ENCODE results near the gene ANTXR1. TPM values are rescaled to one million over a fixed set of nuclear protein-coding genes. Genes with fewer than 3 reads are reported as not detected.
A peak's percentile ranks its signal among the peaks of the same experiment; 100 is the strongest.

The ANTXR1 gene
- total RNA-seq, 1 donor from 2014 or later = 35.5 TPM

DNA sequence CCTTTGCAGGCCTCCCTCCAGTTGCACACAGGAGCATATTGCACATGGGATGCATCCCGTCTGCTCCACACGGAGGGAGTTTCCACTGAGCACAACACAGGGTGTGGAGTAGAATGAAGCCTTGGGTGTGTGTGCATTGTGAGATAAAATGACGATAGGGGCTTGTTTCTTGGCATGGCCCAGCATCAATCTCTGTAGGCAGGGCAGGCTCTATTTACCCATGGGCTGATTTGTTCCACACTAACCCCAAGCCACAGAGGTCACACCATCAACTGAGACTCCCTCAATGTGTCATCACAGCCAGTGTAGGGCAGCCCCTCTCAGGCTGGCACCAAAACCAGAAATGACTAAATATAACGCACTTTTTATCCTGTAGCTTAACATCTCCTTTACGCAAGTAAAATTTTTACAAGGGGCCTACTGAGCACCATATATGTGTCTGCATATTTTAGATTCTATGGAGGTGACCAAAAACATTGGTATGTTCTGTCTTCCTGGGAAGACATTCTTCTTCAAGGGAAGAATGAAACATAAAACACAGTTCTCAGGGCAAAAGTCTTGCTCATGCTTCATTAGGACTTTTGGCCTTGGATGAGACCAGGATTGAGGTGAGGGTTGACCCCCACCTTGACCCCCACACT, 41.3 kb upstream of the ANTXR1 start:
- Histone ChIP-seq H3K27me3 (ENCODE audit: control insufficient read depth, insufficient read depth, low read length) (no peaks in the 10 kb centered on the region), H3K4me3 (ENCODE audit: low read depth, low read length) (no peak overlapping the region), H3K36me3 (ENCODE audit: control insufficient read depth, insufficient read depth, low read length) (no peaks in the 10 kb centered on the region)
- TF ChIP-seq, protein P1, sequence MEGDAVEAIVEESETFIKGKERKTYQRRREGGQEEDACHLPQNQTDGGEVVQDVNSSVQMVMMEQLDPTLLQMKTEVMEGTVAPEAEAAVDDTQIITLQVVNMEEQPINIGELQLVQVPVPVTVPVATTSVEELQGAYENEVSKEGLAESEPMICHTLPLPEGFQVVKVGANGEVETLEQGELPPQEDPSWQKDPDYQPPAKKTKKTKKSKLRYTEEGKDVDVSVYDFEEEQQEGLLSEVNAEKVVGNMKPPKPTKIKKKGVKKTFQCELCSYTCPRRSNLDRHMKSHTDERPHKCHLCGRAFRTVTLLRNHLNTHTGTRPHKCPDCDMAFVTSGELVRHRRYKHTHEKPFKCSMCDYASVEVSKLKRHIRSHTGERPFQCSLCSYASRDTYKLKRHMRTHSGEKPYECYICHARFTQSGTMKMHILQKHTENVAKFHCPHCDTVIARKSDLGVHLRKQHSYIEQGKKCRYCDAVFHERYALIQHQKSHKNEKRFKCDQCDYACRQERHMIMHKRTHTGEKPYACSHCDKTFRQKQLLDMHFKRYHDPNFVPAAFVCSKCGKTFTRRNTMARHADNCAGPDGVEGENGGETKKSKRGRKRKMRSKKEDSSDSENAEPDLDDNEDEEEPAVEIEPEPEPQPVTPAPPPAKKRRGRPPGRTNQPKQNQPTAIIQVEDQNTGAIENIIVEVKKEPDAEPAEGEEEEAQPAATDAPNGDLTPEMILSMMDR (IDR thresholded peaks at IDR 0.05; ENCODE audit: insufficient read depth, low read length, poor library complexity, severe bottlenecking) = no peak
- DNase-seq (ENCODE audit: low read depth) = peak; percentile 81

DNA sequence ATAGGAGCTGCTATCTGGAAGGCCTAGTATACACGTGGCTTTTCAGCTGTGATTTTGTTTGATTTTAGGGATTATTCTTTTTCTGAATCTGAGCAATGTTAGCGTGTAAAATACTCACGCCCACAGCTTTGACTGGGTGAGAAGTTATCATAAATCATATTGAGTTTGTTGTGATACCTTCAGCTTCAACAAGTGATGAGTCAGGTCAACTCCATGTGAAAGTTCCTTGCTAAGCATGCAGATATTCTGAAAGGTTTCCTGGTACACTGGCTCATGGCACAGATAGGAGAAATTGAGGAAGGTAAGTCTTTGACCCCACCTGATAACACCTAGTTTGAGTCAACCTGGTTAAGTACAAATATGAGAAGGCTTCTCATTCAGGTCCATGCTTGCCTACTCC, 38.7 kb upstream of the ANTXR1 start, which contains the start of gene GKN1:
Gene GKN1 (plus strand): TSS at position 386 of the 400 bp plus-strand sequence. CDS start 42 bp downstream, outside the sequence.
- TF ChIP-seq, protein P1 (IDR thresholded peaks at IDR 0.05; ENCODE audit: insufficient read depth, low read length, poor library complexity, severe bottlenecking) = no peak
- Histone ChIP-seq H3K36me3 (ENCODE audit: control insufficient read depth, insufficient read depth, low read length) (no peaks in the 10 kb centered on the region), H3K4me3 (ENCODE audit: low read depth, low read length) (no peak within 1 kb of the TSS), H3K27me3 (ENCODE audit: control insufficient read depth, insufficient read depth, low read length) (no peaks in the 10 kb centered on the region)
- no peak for DNase-seq (ENCODE audit: low read depth)

DNA sequence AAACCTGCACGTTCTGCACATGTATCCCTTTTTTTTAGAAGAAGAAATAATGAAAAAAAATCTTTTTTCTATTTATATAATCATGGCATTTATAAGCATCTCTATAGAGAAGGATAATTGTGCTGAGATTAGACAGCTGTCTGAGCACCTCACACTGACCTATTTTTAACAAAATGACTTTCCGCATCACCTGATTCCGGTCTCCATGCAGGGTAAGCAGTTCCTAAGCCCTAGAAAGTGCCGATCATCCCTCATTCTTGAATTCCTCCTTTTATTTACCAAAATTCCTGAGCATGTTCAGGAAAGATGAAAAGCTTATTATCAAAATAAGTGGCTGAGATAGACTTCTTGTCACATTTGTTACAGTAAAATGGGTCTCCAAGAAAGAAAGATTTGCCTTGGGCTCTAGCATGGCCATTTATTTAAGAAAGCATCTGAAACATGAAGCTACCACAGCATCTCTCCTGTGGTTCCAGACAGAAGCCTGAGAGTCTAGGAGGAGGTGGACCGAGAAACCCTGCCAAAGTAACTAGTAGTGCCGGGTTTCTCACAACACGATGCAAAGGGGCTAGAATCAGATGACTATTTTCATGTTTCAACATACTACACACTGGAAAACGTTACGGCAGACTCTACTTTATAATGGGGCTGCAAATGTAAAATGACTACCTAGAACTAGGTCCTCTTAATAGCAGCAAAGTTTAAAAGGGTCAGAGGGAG, 37.9 kb upstream of the ANTXR1 start:
- Histone ChIP-seq H3K4me3 (ENCODE audit: low read depth, low read length) (no peak overlapping the region), H3K36me3 (ENCODE audit: control insufficient read depth, insufficient read depth, low read length) (no peaks in the 10 kb centered on the region), H3K27me3 (ENCODE audit: control insufficient read depth, insufficient read depth, low read length) (no peaks in the 10 kb centered on the region)
- TF ChIP-seq, protein P1 (IDR thresholded peaks at IDR 0.05; ENCODE audit: insufficient read depth, low read length, poor library complexity, severe bottlenecking) = no peak
- DNase-seq (ENCODE audit: low read depth) = no peak

DNA sequence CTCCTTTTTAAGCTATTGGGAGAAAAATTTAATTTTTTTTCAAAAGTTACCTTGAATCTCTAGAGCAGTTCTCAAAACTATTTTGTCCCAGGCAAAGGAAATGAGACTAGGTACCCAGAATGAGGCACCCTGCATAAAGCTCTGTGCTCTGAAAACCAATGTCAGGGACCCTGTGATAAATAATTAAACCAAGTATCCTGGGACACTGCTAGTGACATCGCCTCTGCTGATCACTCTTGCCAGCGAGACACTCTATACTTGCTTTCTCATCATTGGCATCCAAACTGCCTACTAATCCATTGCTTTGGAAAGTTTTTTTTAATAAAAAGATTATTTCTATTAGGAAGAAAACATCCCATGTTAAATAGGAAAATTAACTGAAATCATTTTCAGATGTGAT, 37.1 kb upstream of the ANTXR1 start:
- no peak for DNase-seq (ENCODE audit: low read depth)

DNA sequence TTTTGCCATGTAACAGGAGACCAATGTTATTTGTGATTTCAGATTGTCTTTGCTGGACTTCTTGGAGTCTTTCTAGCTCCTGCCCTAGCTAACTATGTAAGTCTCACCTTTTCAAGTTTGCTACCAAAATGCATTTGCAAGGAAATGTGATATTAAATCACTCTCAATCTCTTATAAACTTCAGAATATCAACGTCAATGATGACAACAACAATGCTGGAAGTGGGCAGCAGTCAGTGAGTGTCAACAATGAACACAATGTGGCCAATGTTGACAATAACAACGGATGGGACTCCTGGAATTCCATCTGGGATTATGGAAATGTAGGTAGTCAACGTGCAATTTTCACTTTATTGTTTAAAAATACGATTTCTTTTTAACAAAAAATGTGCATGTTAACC, 35.5 kb upstream of the ANTXR1 start:
- TF ChIP-seq, protein P1 (IDR thresholded peaks at IDR 0.05; ENCODE audit: insufficient read depth, low read length, poor library complexity, severe bottlenecking) = no peak
- Histone ChIP-seq H3K4me3 (ENCODE audit: low read depth, low read length) (no peak overlapping the region), H3K36me3 (ENCODE audit: control insufficient read depth, insufficient read depth, low read length) (no peaks in the 10 kb centered on the region), H3K27me3 (ENCODE audit: control insufficient read depth, insufficient read depth, low read length) (no peaks in the 10 kb centered on the region)
- no peak for DNase-seq (ENCODE audit: low read depth)

More for the DNA sequence above, 37.1 kb upstream of the ANTXR1 start:
- Histone ChIP-seq H3K36me3 (ENCODE audit: control insufficient read depth, insufficient read depth, low read length) (no peaks in the 10 kb centered on the region), H3K4me3 (ENCODE audit: low read depth, low read length) (no peak overlapping the region), H3K27me3 (ENCODE audit: control insufficient read depth, insufficient read depth, low read length) (no peaks in the 10 kb centered on the region)
- TF ChIP-seq, protein P1 (IDR thresholded peaks at IDR 0.05; ENCODE audit: insufficient read depth, low read length, poor library complexity, severe bottlenecking) = no peak

Data from kidney epithelial cell (primary cell).